AG09309 (cell line): ENCODE measurements around the gene ATXN7L1.
"Not testable (repeated sequence)": the region's sequence is repeated elsewhere in the genome, so short reads cannot be mapped to it uniquely, and the experiment has no call there.

Source experiments
- DNase-seq: peaks from one replicate; pipeline ENCODE4 v3.0.0-alpha.2; 2010; ENCODE audit warnings: low read depth
- H3K4me3 ChIP-seq: 2 replicates; pipeline ENCODE4 v1.5.1; 2011; ENCODE audit warnings: mild to moderate bottlenecking, low read depth, low read length, moderate library complexity; ENCODE audit not compliant: control insufficient read depth
- TF ChIP-seq, protein P1 (sequence below): IDR thresholded peaks from 2 replicates; pipeline ENCODE4 v1.5.1; 2011; ENCODE audit warnings: mild to moderate bottlenecking, low read depth, low read length, inconsistent platforms; ENCODE audit not compliant: insufficient read depth, control insufficient read depth; ENCODE audit errors: missing control alignments

The ATXN7L1 gene

DNA sequence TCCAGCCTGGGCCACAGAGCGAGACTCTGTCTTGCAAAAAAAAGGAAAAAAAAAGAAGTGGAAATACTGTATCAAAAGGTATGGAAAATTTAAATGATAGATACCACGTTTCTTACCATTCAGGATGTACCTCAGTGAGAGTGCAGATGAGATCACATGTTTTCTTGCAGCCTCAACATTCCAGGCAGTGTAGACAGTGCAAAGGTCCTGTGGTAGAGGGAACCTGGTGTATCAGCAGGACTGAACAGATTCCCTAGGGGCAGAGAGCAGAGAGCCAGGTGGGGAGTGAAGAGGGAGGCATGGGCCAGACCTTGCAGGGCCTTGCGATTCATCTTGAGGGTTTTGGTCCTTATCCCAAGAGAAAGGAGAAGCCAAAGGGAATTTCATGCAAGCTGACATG lies 17.7 kb upstream of the ATXN7L1 start:
- TF ChIP-seq, protein P1, sequence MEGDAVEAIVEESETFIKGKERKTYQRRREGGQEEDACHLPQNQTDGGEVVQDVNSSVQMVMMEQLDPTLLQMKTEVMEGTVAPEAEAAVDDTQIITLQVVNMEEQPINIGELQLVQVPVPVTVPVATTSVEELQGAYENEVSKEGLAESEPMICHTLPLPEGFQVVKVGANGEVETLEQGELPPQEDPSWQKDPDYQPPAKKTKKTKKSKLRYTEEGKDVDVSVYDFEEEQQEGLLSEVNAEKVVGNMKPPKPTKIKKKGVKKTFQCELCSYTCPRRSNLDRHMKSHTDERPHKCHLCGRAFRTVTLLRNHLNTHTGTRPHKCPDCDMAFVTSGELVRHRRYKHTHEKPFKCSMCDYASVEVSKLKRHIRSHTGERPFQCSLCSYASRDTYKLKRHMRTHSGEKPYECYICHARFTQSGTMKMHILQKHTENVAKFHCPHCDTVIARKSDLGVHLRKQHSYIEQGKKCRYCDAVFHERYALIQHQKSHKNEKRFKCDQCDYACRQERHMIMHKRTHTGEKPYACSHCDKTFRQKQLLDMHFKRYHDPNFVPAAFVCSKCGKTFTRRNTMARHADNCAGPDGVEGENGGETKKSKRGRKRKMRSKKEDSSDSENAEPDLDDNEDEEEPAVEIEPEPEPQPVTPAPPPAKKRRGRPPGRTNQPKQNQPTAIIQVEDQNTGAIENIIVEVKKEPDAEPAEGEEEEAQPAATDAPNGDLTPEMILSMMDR: no peak
- DNase-seq: no peak
- no peak overlapping the region for H3K4me3 ChIP-seq

DNA sequence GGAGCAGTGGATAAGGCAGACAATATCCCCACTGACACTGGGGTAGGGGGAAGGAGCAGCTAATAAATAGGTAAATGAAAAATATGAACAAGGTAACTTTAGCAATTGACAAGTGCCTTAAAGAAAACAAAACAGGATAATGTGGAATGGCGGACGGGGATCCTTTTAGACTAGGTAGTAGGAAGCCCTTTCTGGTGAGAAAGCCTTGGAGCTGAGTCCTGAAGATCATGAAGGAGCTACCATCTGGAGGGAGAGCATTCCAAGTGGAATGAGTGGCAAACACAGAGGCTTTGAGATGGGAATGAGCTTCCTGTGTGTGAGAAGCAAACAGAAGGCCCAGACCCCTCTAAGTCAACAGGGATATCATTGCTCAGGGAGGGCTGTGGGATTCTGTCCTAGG lies 16.0 kb upstream of the ATXN7L1 start:
- TF ChIP-seq, protein P1: no peak
- no peak overlapping the region for H3K4me3 ChIP-seq

DNA sequence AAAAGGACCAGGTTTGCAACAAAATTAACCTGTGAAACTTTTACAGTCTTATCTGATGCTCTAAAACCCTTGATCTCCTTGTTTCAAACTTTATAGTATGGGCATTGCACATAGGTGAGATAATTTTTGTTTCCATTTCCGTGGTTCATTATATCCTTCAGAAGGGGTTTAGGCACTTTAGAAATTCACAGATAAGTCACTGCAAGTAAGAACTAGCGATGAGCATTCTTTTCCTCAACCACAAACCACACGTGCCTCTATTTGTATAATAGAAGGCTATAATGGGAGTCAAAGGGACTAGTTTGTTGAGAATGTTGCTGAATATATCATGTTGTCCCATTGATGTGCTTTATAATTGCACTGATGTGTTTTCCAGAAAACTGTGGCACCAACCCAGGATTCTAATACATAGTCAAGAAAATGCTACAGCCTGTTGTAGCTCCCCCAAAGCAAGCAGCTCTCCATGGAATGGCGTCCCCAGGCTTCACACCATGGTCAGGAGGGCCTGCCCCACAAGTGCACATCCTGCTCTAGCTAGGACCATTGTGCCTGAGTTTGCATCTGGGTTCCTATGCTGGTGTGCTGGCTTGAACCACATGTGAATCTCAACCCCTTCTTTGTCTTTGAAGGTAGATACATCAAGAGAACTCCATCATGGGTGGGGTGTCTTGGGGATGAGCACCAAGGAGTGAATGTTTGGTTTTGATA lies 14.0 kb upstream of the ATXN7L1 start:
- TF ChIP-seq, protein P1: no peak
- H3K4me3 ChIP-seq: no peak overlapping the region
- DNase-seq: no peak

More for the DNA sequence above, 16.0 kb upstream of the ATXN7L1 start:
- DNase-seq: no peak

DNA sequence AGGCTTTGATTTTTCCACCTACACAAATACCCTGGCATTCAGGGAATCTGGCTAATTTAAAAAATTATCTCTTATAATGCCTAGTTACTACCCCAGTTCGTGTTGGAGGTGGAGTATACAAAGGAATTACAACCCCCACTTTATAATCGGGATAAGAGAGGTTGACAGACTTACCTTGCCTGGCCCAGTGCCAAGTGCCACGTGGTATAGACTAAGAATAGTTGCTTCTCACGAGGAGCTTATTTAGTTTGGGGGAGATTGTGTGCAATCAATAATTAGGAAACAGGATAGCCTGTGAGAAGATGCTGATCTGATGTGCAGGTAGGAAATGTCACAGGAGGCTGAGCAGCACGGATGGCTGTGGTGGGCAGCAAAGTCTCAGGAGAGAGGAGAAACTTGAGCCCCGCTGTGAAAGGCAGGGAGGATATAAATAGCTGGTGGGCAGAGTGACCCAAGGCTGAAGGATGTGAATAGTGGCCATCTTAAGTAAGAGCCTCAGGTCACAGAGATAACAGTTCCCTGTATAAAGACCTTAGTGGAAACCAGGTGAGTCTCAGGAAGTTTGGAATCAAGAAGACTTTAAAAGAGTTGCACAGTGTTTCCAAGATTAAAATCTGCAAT lies 11.3 kb upstream of the ATXN7L1 start:
- H3K4me3 ChIP-seq: no peak overlapping the region
- DNase-seq: no peak
- TF ChIP-seq, protein P1: no peak

DNA sequence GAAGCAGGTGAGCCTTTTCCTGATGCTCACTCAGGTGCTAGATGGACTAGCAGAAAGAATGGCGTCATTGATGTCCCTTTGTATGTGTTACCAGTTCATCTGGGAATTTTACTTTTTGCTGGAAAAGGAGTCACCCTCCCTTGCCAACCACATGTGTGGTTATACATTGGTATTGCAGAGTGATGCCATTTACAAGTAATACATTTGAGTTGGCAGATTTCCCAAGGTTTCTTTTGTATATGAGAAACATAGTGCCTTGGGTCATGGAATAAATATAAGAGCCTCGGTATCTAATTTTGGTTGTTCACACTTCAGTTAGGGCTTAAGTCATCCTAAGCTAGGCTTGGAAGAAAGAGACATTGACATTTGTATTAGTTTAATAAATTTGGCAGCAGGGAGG lies 10.4 kb upstream of the ATXN7L1 start:
- TF ChIP-seq, protein P1: no peak
- DNase-seq: no peak
- no peak overlapping the region for H3K4me3 ChIP-seq

DNA sequence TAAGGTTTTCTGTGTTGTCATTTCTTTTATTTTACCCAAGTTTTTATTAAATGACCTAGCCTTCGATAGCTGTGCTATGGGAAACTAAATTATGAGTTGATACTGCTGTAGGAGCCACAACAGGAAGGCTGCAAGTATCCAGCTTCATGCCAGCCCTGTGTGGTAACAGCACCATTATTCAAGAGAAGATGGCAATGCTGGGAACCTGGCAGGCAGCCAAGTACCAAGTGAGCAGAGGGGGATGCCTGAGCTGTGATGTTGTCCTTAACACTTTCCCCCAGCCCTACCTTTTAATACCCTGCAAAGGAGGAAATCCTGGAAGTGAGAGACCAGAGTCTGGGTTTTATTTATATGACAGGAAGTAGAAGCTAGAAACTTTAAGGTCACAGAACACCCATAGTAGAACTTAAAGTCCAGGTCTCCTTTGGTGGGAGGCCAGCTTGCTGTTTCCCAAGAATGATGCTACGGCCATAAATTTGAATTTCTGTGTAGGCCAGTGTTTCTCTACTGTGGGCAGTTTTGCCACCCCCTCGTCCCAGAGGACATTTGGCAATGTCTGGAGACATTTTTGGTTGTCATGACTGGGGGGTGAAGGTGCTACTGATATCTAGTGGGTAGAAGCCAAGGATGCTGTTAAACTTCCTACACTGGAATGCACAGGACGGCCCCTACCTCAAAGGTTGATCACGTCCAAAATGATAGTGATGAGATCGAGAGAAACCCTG lies 9.2 kb upstream of the ATXN7L1 start:
- TF ChIP-seq, protein P1: no peak
- no peak overlapping the region for H3K4me3 ChIP-seq
- DNase-seq: no peak

DNA sequence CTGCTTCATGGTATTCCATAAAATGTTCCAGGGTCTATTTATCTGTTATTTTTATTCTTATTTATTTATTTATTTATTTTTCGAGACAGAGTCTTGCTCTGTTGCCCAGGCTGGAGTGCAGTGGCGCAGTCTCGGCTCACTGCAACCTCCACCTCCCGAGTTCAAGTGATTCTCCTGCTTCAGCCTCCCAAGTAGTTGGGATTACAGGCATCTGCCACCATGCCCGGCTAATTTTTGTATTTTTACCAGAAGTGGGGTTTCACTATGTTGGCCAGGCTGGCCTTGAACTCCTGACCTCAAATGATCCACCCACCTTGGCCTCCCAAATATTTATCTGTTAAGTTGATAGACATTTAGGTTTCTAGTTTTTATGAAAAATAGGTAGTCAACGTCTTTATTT lies 6.8 kb upstream of the ATXN7L1 start:
- DNase-seq, H3K4me3 ChIP-seq: not testable (repeated sequence)
